ENCODE data around the gene DDI2.

The DDI2 gene

DNA sequence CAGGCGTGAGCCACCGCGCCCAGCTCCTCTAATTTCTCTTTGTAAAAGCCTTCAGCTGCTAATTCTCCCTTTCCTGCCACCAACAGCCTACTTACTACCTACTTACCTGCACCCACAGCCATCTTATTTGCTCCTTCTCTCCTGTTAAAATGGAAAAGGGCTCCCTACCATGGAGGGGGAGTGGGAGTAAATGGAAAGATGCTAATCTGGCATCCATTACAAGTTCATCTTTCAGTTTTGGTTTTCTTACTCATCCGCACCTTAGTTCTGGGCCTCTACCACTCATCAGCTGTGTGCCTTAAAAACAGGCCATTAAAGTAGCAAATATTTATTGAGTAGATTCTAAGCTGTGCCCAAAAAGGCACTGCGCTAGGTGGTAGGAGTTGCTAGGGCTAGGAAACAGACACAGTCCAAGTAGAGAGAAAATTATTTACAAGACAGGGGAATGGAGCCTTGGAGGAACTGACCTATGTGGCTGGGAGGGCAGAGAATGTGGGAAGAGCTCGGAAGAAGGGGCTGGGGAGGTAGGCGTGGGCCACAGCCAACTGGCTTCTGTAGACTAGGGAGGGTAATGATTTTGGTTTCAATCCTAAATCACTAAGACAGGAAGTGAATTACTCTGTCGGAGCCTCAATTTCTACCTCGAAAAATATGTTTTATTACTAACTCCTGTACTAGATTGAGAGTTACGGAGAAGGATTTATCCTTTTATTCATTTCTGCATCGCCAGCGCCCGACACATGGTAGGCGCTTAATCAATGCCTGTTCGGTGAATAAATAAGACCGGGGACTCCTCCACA, 685 bp upstream of the DDI2 start:
- Histone ChIP-seq H3K4me1 (ENCODE audit: control insufficient read depth, low read depth, low read length) (peaks cover 9% of the 10 kb centered on the region), H3K4me3 (ENCODE audit: low read length) (peak overlapping the region; percentile 72), H3K27me3 (ENCODE audit: control insufficient read depth, insufficient read depth, low read length) (no peaks in the 10 kb centered on the region), H3K9me3 (ENCODE audit: control insufficient read depth, low read depth, low read length) (no peaks in the 10 kb centered on the region), H3K36me3 (ENCODE audit: control insufficient read depth, low read depth, low read length) (no peaks in the 10 kb centered on the region), H3K9ac (ENCODE audit: low read length) (no peak overlapping the region), H3K27ac (ENCODE audit: low read length) (no peak overlapping the region)

DNA sequence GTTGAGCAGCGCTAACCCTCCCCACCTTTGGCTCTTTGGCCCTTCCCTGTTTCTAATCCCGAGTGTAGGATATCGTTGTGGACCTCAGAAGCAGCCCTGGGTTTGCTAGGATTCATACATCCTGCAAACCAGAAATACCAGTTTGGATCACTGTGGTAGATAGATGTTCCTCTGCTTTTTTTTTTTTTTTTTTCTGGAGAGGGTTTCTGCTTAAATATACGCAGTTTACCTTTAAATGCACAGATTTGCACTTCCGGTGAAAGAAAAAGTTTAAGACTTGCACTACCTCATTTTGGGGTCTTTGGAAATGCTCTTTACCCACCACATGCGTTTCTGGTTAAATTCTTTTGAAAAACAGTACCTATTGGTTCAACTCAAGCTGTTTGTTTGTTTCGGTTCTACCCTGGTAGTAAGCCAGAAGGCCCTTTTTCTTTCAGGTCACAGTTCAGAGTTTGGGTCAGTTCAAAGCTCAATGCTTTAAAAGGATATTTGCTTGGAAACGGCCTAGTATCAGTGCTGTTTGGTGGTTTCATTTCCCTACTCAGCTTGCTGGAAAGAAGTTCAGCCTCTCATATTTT, 908 bp downstream of the DDI2 start:
- peaks cover 9% of the 10 kb centered on the region for H3K4me1 ChIP-seq (ENCODE audit: control insufficient read depth, low read depth, low read length)
- peak overlapping the region; percentile 99 for H3K4me3 ChIP-seq (ENCODE audit: low read length)
- H3K36me3 ChIP-seq (ENCODE audit: control insufficient read depth, low read depth, low read length), result no peaks in the 10 kb centered on the region
- H3K27me3 ChIP-seq (ENCODE audit: control insufficient read depth, insufficient read depth, low read length), result no peaks in the 10 kb centered on the region
- H3K9ac ChIP-seq (ENCODE audit: low read length), result peak overlapping the region; percentile 90
- H3K27ac ChIP-seq (ENCODE audit: low read length), result peak overlapping the region; percentile 55
- H3K9me3 ChIP-seq (ENCODE audit: control insufficient read depth, low read depth, low read length), result no peaks in the 10 kb centered on the region

DNA sequence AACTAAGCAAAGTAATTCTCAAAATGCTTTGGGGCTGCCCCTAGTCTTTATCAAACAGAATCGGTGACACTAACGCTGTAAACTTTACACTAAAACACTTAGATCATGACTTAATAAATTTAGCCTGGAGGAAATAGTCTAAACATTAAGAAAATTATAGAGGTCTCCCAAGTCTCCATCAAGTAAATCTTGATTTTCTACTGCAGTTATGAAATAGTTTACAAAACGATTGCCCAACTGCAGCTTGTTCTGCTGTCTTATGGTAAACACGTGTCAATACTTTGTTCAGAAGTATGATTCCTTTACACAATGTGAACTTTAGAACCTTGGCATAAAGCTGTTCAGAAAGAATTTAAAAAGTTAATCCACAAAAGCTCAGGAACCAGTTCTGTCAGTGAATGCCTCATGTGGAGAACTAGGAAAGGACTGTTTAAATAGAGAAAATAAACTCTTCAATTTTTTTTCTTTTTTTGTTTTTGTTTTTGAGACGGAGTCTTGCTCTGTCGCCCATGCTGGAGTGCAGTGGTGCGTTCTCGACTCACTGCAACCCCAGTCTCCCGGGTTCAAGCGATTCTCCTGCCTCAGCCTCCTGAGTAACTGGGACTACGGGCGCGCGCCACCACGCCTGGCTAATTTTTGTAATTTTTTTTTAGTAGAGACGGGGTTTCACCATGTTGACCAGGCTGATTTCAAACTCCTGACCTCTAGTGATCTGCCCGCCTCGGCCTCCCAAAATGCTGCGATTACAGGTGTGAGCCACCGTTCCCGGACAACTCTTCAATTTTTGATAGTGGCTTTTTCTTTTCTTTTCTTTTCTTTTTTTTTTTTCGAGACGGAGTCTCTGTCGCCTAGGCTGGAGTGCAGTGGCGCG, 1.6 kb downstream of the DDI2 start:
- no peak overlapping the region for H3K27ac ChIP-seq (ENCODE audit: low read length)
- H3K4me3 ChIP-seq (ENCODE audit: low read length), result peak overlapping the region; percentile 99
- H3K9ac ChIP-seq (ENCODE audit: low read length), result peak overlapping the region; percentile 90
- H3K27me3 ChIP-seq (ENCODE audit: control insufficient read depth, insufficient read depth, low read length), result no peaks in the 10 kb centered on the region
- H3K4me1 ChIP-seq (ENCODE audit: control insufficient read depth, low read depth, low read length), result peaks cover 9% of the 10 kb centered on the region
- H3K9me3 ChIP-seq (ENCODE audit: control insufficient read depth, low read depth, low read length), result no peaks in the 10 kb centered on the region
- no peaks in the 10 kb centered on the region for H3K36me3 ChIP-seq (ENCODE audit: control insufficient read depth, low read depth, low read length)

DNA sequence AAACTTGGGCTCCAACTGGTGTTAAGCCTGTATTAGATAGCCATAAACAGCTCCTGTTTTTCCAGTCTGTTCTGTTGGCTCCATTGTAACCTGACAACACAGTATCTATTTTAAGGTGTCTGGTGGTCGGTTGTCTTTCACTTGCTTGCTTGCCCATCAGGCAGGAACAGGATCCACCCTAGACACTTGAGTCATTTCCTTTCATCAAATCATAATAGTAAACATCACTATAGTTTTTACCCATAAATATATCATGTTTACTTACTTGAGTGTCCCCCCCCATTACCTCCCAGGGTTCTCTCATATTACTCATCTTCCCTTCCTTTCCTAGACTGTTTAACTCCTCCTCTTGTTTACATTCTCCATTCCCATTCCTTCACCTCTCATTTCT, 2.9 kb downstream of the DDI2 start:
- H3K27me3 ChIP-seq (ENCODE audit: control insufficient read depth, insufficient read depth, low read length), result no peaks in the 10 kb centered on the region
- no peaks in the 10 kb centered on the region for H3K36me3 ChIP-seq (ENCODE audit: control insufficient read depth, low read depth, low read length)
- no peak overlapping the region for H3K27ac ChIP-seq (ENCODE audit: low read length)
- H3K9me3 ChIP-seq (ENCODE audit: control insufficient read depth, low read depth, low read length), result no peaks in the 10 kb centered on the region
- H3K4me1 ChIP-seq (ENCODE audit: control insufficient read depth, low read depth, low read length), result peaks cover 9% of the 10 kb centered on the region
- H3K9ac ChIP-seq (ENCODE audit: low read length), result no peak overlapping the region
- no peak overlapping the region for H3K4me3 ChIP-seq (ENCODE audit: low read length)

DNA sequence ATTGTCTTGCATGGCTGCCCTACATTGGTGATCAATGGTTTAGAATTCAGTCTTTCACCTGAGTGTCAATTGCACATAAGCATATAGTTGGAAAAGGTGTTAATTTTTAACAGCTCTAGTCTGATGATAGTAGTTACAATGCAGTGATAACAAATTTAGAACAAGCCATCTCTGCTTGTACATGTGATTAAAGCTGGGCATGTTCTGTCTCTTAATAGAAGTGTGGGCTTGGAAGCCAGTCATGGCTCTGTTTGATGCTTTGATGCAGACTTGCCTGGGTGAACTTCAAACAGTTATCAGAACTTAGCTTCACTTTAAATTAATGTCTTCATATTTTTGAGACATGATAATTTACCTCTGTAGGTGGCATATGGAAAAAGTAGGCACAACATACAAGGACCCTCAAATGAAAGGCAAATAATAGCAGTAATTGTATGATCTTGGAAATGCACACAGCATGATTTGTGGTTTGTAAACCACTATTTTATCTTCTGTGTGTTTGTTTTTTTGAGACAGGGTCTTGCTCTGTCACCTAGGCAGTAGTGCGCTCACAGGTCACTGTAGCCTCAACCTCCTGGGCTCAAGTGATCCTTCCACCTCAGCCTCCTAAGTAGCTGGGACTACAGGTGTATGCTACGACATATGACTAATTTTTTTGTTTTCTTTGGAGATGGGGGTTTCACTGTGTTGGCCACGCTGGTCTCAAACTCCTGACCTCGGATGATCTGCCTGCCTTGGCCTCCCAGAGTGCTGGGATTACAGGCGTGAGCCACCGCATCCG, 3.8 kb downstream of the DDI2 start:
- Histone ChIP-seq H3K36me3 (ENCODE audit: control insufficient read depth, low read depth, low read length) (no peaks in the 10 kb centered on the region), H3K4me1 (ENCODE audit: control insufficient read depth, low read depth, low read length) (peaks cover 9% of the 10 kb centered on the region), H3K9ac (ENCODE audit: low read length) (no peak overlapping the region), H3K9me3 (ENCODE audit: control insufficient read depth, low read depth, low read length) (no peaks in the 10 kb centered on the region), H3K4me3 (ENCODE audit: low read length) (no peak overlapping the region), H3K27me3 (ENCODE audit: control insufficient read depth, insufficient read depth, low read length) (no peaks in the 10 kb centered on the region), H3K27ac (ENCODE audit: low read length) (no peak overlapping the region)

DNA sequence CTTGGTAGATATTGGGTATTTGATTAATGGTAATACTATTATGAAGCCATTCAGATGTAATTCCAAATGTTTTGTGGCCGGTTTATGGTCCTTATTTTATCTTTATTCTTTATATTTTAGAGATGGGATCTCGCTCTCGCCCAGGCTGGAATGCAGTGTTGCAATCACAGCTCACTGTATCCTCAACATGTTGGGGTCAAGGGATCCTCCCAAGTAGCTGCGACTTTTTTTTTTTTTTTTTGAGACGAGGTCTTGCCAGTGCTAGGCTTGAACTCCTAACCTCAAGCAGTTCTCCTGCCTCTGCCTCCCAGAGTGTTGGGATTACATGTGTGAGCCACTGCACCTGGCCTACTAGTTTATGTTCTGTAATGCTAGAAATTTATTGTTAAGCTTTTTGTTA, 4.7 kb downstream of the DDI2 start:
- no peaks in the 10 kb centered on the region for H3K27me3 ChIP-seq (ENCODE audit: control insufficient read depth, insufficient read depth, low read length)
- peaks cover 6% of the 10 kb centered on the region for H3K4me1 ChIP-seq (ENCODE audit: control insufficient read depth, low read depth, low read length)
- H3K9ac ChIP-seq (ENCODE audit: low read length), result no peak overlapping the region
- no peaks in the 10 kb centered on the region for H3K9me3 ChIP-seq (ENCODE audit: control insufficient read depth, low read depth, low read length)
- no peak overlapping the region for H3K4me3 ChIP-seq (ENCODE audit: low read length)
- H3K36me3 ChIP-seq (ENCODE audit: control insufficient read depth, low read depth, low read length), result peaks cover 8% of the 10 kb centered on the region
- no peak overlapping the region for H3K27ac ChIP-seq (ENCODE audit: low read length)

DNA sequence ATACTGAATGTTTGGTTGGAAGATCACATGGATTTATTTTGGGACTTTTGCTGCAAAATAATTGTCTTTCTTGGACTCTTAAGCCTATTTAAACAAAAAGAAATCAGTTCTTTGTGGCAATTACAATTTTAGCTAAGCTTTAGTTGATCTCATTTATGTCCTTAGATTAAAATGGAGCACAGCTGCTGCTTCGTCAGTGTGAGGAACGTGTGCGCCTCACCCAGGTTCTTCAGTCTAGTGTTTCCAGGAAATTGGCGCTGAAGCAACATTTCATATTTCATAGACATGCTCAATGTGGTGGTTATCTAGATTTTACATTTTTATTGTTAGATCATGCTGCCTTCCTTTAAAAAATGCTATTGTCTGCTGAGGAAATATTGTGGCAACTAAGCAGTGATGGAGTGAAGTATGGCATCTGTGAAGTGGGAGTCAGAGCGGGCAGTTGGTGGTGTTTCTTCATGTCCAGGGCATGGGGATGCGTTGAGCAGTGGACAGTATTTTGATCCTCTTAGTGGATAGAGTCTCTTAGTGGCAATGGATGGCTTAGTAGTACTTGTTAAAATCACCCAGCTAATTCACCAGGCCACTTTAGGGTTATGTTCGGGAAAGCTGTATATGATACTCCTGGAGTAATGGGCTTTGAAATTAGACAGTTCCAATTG, 5.6 kb downstream of the DDI2 start:
- Histone ChIP-seq H3K4me1 (ENCODE audit: control insufficient read depth, low read depth, low read length) (peaks cover 6% of the 10 kb centered on the region), H3K9me3 (ENCODE audit: control insufficient read depth, low read depth, low read length) (no peaks in the 10 kb centered on the region), H3K4me3 (ENCODE audit: low read length) (no peak overlapping the region), H3K27me3 (ENCODE audit: control insufficient read depth, insufficient read depth, low read length) (no peaks in the 10 kb centered on the region), H3K27ac (ENCODE audit: low read length) (no peak overlapping the region), H3K9ac (ENCODE audit: low read length) (no peak overlapping the region), H3K36me3 (ENCODE audit: control insufficient read depth, low read depth, low read length) (peaks cover 17% of the 10 kb centered on the region)

DNA sequence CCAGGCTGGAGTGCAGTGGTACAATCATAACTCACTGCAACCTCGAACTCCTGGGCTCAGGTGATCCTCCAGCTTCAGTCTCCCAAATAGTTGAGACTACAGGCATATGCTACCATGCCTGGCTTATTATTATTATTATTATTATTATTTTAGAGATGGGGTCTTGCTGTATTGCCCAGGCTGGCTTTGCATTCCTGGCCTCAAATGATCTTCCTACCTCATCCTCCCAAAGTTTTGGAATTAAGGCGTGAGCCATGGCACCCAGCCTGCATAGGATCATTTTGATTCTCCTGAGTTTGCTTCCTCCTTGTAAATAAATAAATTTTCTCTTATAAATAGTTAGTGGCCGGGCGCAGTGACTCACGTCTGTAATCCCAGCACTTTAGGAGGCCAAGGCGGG, 6.2 kb downstream of the DDI2 start:
- peaks cover 22% of the 10 kb centered on the region for H3K36me3 ChIP-seq (ENCODE audit: control insufficient read depth, low read depth, low read length)
- H3K27ac ChIP-seq (ENCODE audit: low read length), result no peak overlapping the region
- H3K9me3 ChIP-seq (ENCODE audit: control insufficient read depth, low read depth, low read length), result no peaks in the 10 kb centered on the region
- no peak overlapping the region for H3K4me3 ChIP-seq (ENCODE audit: low read length)
- peaks cover 4% of the 10 kb centered on the region for H3K4me1 ChIP-seq (ENCODE audit: control insufficient read depth, low read depth, low read length)
- H3K9ac ChIP-seq (ENCODE audit: low read length), result no peak overlapping the region
- H3K27me3 ChIP-seq (ENCODE audit: control insufficient read depth, insufficient read depth, low read length), result no peaks in the 10 kb centered on the region

DNA sequence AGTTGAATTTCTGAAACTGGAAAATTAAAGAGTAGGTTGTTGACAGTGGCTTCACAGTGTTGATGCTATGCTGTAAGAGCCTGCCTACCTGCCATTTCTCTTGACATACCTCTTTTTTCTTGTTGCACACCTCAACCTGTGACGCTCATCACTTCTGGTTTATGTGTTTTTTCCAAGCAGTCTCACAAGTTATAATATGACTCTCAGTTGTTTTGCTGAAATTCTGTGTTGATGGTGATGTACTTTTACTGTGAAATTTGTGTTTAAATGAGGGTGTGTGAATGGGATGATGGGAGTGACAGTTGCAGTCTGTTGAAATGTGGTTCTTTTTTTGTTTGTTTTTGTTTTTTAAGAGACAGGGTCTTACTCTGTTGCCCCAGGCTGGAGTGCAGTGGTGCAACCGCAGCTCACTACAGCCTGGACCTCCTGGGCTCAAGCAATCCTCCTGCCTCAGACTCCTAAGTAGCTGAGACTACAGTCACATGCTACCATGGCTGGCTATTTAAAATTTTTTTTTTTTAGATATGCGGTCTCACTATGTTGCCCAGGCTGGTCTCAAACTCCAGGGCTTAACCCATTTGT, 7.0 kb downstream of the DDI2 start:
- no peaks in the 10 kb centered on the region for H3K9me3 ChIP-seq (ENCODE audit: control insufficient read depth, low read depth, low read length)
- H3K4me1 ChIP-seq (ENCODE audit: control insufficient read depth, low read depth, low read length), result no peaks in the 10 kb centered on the region
- no peak overlapping the region for H3K27ac ChIP-seq (ENCODE audit: low read length)
- no peaks in the 10 kb centered on the region for H3K27me3 ChIP-seq (ENCODE audit: control insufficient read depth, insufficient read depth, low read length)
- no peak overlapping the region for H3K4me3 ChIP-seq (ENCODE audit: low read length)
- no peak overlapping the region for H3K9ac ChIP-seq (ENCODE audit: low read length)
- peaks cover 30% of the 10 kb centered on the region for H3K36me3 ChIP-seq (ENCODE audit: control insufficient read depth, low read depth, low read length)

DNA sequence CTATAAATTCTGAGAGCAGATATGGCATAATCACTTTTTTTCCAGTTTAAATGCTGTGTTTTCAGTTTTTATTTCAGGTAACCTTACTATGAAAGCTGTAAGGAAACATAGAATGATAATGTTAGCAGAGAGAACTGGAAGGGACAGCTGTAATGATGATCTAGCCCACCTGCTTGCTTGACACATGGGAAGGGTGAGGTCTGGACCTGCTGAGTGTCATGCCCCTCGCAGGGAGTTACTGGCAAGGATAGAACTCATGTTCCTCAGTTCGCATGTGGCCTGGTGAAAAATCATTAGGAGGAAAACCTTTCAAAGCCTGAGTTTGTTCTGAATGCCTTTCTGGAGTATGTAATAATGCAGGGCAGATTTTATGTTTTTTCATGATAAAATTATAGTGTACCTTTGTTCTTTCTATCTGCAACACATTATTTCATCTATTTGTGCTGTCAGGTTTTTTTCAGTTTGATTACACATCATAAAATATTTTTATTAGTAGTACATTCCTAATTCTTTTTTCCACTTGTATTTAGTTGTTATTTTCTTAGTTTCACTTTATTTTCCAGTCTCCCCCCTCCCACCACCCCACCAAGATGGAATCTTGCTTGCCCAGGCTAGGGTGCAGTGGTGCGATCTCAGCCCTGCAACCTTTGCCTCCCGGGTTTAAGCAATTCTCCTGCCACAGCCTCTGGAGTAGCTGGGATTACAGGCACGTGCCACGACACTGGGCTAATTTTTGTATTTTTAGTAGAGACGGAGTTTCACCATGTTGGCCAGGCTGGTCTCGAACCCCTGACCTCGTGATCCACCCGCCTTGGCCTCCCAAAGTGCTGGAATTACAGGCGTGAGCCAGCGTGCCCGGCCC, 8.0 kb downstream of the DDI2 start:
- Histone ChIP-seq H3K9ac (ENCODE audit: low read length) (no peak overlapping the region), H3K36me3 (ENCODE audit: control insufficient read depth, low read depth, low read length) (peaks cover 33% of the 10 kb centered on the region), H3K4me1 (ENCODE audit: control insufficient read depth, low read depth, low read length) (no peaks in the 10 kb centered on the region), H3K4me3 (ENCODE audit: low read length) (no peak overlapping the region), H3K27me3 (ENCODE audit: control insufficient read depth, insufficient read depth, low read length) (no peaks in the 10 kb centered on the region), H3K9me3 (ENCODE audit: control insufficient read depth, low read depth, low read length) (no peaks in the 10 kb centered on the region), H3K27ac (ENCODE audit: low read length) (no peak overlapping the region)

Data from iPS-18a (cell line).